ENCODE results near the gene TSPAN12.

- no peak for TF ChIP-seq EZH2 (IDR thresholded peaks at IDR 0.05; ENCODE audit: borderline replicate concordance, low read depth, low read length, severe bottlenecking)
- no peak for TF ChIP-seq CTCF (IDR thresholded peaks at IDR 0.05; ENCODE audit: extremely low read depth in 1 of 2, insufficient read depth in 1 of 2, low read depth in 1 of 2, low read length in 2 of 2)
- TF ChIP-seq POLR2AphosphoS5 (IDR thresholded peaks at IDR 0.05; ENCODE audit: insufficient read depth, low read depth, low read length) = no peak
Measured at GRCh38 chr7:120842121-120842621, 15.8 kb downstream of the TSPAN12 start.

All from endothelial cell of umbilical vein (primary cell).